NCI-H187 (cell line): ENCODE results near the gene MAL.
"Not testable (repeated sequence)": the region's sequence is repeated elsewhere in the genome, so short reads cannot be mapped to it uniquely, and the experiment has no call there.

Experiments
- DNase-seq, 2 experiments: peaks; one replicate each; lab custom pipeline; 2025; lab: John Stamatoyannopoulos, UW

MAL gene

DNA sequence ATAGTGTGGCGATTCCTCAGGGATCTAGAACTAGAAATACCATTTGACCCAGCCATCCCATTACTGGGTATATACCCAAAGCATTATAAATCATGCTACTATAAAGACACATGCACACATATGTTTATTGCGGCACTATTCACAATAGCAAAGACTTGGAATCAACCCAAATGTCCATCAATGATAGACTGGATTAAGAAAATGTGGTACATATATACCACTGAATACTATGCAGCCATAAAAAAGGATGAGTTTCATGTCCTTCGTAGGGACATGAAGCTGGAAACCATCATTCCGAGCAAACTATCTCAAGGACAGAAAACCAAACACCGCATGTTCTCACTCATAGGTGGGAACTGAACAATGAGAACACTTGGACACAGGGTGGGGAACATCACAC, 72.8 kb downstream of the MAL start:
- not testable (repeated sequence) for DNase-seq

DNA sequence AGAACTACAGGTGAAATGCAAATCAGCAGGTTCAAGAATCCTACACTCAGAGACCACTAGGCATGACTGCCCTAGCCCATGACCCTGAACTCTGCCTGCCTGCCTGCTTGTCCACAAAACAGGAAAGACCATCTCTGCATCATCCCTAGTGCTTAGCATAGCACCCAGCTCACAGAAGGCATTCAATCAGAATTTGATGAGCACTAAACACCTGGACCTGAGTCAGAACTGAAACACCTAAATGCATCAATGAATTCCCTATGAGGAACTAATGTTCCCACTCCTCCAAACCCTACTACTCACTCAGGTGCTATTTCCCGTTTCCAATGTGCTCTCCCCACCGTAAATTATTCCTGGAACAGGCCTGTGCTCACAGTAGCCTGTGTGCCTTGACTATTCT, 74.4 kb downstream of the MAL start:
- no peak for DNase-seq
